Daoy (cell line): ENCODE measurements around the gene ZNF280A. TPM values are rescaled to one million over a fixed set of nuclear protein-coding genes. Genes with fewer than 3 reads are reported as not detected.
"Not testable (repeated sequence)": the region's sequence is repeated elsewhere in the genome, so short reads cannot be mapped to it uniquely, and the experiment has no call there.

Experiments
- DNase-seq: peaks from one replicate; pipeline ENCODE4 v3.0.0-alpha.2; 2015; ENCODE audit warnings: low read depth
- total RNA-seq: library from RNA; depleted of rRNA; stranded (reverse); fragments of >200 nt; shearing (Covaris generic); gene quantifications from 2 replicates; pipeline ENCODE4 v1.2.3, GENCODE V29; 2014

Gene ZNF280A
- total RNA-seq, 1 experiment from 2014 or later: 0.06 TPM

GRCh38 chr22:22545084-22545483 lies 25.0 kb upstream of the ZNF280A start:
- no peak for DNase-seq

- no peak for DNase-seq
These were observed 18.3 kb upstream of the ZNF280A start for GRCh38 chr22:22538226-22538989.

- DNase-seq: no peak
These were observed 16.8 kb upstream of the ZNF280A start for GRCh38 chr22:22536916-22537315.

GRCh38 chr22:22536515-22536914 lies 16.4 kb upstream of the ZNF280A start:
- no peak for DNase-seq

- DNase-seq: no peak
These were observed 15.6 kb upstream of the ZNF280A start for GRCh38 chr22:22535662-22536061.

GRCh38 chr22:22534604-22535415 lies 14.7 kb upstream of the ZNF280A start:
- DNase-seq: no peak

GRCh38 chr22:22533863-22534262 lies 13.8 kb upstream of the ZNF280A start:
- no peak for DNase-seq

- DNase-seq: no peak
These were observed 13.3 kb upstream of the ZNF280A start for GRCh38 chr22:22533417-22533816.

- DNase-seq: not testable (repeated sequence)
These were observed 12.5 kb upstream of the ZNF280A start for GRCh38 chr22:22532547-22533071.

- no peak for DNase-seq
These were observed 11.9 kb upstream of the ZNF280A start for GRCh38 chr22:22531770-22532546.

GRCh38 chr22:22528780-22529179 lies 8.7 kb upstream of the ZNF280A start:
- DNase-seq: no peak

- no peak for DNase-seq
These were observed 7.2 kb upstream of the ZNF280A start for GRCh38 chr22:22527312-22527711.

- DNase-seq: no peak
These were observed 6.2 kb upstream of the ZNF280A start for GRCh38 chr22:22526125-22526912.

GRCh38 chr22:22523494-22523893 lies 3.4 kb upstream of the ZNF280A start:
- no peak for DNase-seq

- DNase-seq: no peak
These were observed 1.6 kb upstream of the ZNF280A start for GRCh38 chr22:22521631-22522030.

GRCh38 chr22:22520667-22521602 lies 865 bp upstream of the ZNF280A start:
- DNase-seq: peak; percentile 30

- no peak for DNase-seq
These were observed 479 bp downstream of the ZNF280A start for GRCh38 chr22:22519591-22519990.

- no peak for DNase-seq
These were observed 3.1 kb downstream of the ZNF280A start for GRCh38 chr22:22516992-22517391.

GRCh38 chr22:22515890-22516289 lies 4.2 kb downstream of the ZNF280A start:
- no peak for DNase-seq

- DNase-seq: not testable (repeated sequence)
These were observed 5.6 kb downstream of the ZNF280A start for GRCh38 chr22:22514431-22514830.
